SU-DHL-6 (cell line): ENCODE measurements around the gene NUDT8.

ENCODE experiments used
- H2AFZ ChIP-seq: fragments of 200-600 bp; sonication (generic); 2 replicates; pipeline ENCODE4 v1.6.1; 2014; ENCODE audit warnings: low read depth, mild to moderate bottlenecking, moderate library complexity, mixed read lengths, antibody characterized with exemption, low read length; ENCODE audit not compliant: severe bottlenecking
- H3F3A ChIP-seq: fragments of 200-600 bp; shearing (Covaris generic); 2 replicates; pipeline ENCODE4 v1.6.0; 2016; ENCODE audit warnings: antibody characterized with exemption, mild to moderate bottlenecking; ENCODE audit not compliant: insufficient read depth
- H3K27ac ChIP-seq: fragments of 200-600 bp; sonication (generic); 2 replicates; pipeline ENCODE4 v1.5.1; 2016; ENCODE audit warnings: low read depth, mild to moderate bottlenecking, low read length, moderate library complexity, mixed read lengths
- H3K27me3 ChIP-seq: fragments of 200-600 bp; sonication (generic), shearing (Covaris generic); 2 replicates; pipeline ENCODE4 v1.6.0; 2014; ENCODE audit warnings: mild to moderate bottlenecking, low read length
- H3K36me3 ChIP-seq: fragments of 200-600 bp; sonication (generic); 2 replicates; pipeline ENCODE4 v1.6.1; 2014; ENCODE audit warnings: mild to moderate bottlenecking, low read length, mixed read lengths
- H3K4me2 ChIP-seq: fragments of 300-600, 200-600 bp; shearing (Covaris generic), sonication (generic); 2 replicates; pipeline ENCODE4 v1.6.0; 2014; ENCODE audit warnings: low read length, low read depth, mild to moderate bottlenecking; ENCODE audit not compliant: poor library complexity, severe bottlenecking
- H3K4me3 ChIP-seq: fragments of 200-600 bp; sonication (generic); 2 replicates; pipeline ENCODE4 v1.5.1; 2014; ENCODE audit warnings: antibody characterized with exemption, low read length, mild to moderate bottlenecking, mixed read lengths; ENCODE audit not compliant: insufficient read depth, poor library complexity, severe bottlenecking
- H3K79me2 ChIP-seq: fragments of 200-600 bp; sonication (generic); 2 replicates; pipeline ENCODE4 v1.6.1; 2014; ENCODE audit warnings: mild to moderate bottlenecking, low read length, moderate library complexity; ENCODE audit not compliant: insufficient read depth
- H3K9ac ChIP-seq: fragments of 200-600 bp; sonication (generic); 2 replicates; pipeline ENCODE4 v1.7.0; 2014; ENCODE audit warnings: mild to moderate bottlenecking, low read length
- H3K9me2 ChIP-seq: fragments of 200-600 bp; sonication (generic); replicated peaks from 2 replicates; pipeline ENCODE4 v1.6.1; 2014; ENCODE audit warnings: low read length; ENCODE audit not compliant: insufficient read depth
- H3K9me3 ChIP-seq: fragments of 200-600 bp; sonication (generic); 2 replicates; pipeline ENCODE4 v1.6.1; 2014; ENCODE audit warnings: low read length, mixed read lengths; ENCODE audit not compliant: insufficient read depth
- H4K20me1 ChIP-seq: fragments of 200-600 bp; sonication (generic); 2 replicates; pipeline ENCODE4 v1.6.1; 2014; ENCODE audit warnings: low read depth, mild to moderate bottlenecking, antibody characterized with exemption, low read length, moderate library complexity, mixed read lengths
- EZH2phosphoT487 ChIP-seq: fragments of 200-600 bp; sonication (generic), shearing (Covaris generic); conservative IDR thresholded peaks from 2 replicates; pipeline ENCODE4 v1.6.1; 2018; ENCODE audit warnings: mild to moderate bottlenecking, antibody characterized with exemption, low read length, moderate library complexity, mixed read lengths
- TF ChIP-seq, protein P1 (sequence below): fragments of 200-600 bp; sonication (generic); IDR thresholded peaks from one replicate; pipeline ENCODE4 v1.5.1; 2017; ENCODE audit warnings: antibody characterized with exemption, mild to moderate bottlenecking, low read length, moderate library complexity; ENCODE audit not compliant: insufficient read depth, poor library complexity, severe bottlenecking

NUDT8 gene

DNA sequence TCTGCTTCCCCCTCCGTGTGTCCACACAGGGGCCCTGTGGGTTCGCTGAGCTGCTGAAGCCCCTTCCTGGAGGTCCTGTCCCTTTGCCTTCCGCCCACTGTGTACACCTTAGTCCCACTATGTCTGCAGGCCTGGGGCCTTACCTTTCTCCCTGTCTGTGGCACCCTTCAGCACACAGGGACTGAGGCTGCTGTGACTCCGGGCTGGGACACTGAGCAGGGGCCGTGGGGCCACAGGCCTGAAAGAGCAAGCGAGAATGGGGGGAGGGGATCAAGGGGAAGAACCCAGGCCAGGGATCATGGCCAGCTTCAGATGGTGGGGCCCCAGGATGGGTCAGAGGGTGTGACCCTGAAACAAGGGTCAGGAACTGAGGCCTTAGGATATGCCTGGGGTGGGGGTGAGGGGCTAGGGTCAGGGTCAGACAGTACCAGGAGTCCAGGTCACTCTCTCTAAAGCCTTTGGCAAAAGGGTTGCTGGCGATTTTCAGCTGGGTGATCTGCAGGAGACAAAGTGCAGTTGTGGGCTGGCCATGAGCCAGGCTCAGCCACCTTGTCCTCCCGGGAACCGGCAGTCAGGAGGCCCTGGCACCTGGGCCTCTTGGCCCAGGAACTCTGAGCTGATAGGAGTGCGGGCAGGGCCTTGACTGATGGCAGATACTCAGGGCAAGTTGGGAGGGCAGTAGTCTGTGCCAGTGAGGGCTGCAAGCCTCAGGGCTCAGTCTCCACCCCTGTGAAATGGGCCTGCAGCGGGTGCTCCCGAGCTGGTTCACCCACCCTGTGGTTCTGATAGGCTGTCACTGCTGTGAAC, 2.6 kb upstream of the NUDT8 start:
- TF ChIP-seq EZH2phosphoT487, result no peak
- TF ChIP-seq, protein P1, sequence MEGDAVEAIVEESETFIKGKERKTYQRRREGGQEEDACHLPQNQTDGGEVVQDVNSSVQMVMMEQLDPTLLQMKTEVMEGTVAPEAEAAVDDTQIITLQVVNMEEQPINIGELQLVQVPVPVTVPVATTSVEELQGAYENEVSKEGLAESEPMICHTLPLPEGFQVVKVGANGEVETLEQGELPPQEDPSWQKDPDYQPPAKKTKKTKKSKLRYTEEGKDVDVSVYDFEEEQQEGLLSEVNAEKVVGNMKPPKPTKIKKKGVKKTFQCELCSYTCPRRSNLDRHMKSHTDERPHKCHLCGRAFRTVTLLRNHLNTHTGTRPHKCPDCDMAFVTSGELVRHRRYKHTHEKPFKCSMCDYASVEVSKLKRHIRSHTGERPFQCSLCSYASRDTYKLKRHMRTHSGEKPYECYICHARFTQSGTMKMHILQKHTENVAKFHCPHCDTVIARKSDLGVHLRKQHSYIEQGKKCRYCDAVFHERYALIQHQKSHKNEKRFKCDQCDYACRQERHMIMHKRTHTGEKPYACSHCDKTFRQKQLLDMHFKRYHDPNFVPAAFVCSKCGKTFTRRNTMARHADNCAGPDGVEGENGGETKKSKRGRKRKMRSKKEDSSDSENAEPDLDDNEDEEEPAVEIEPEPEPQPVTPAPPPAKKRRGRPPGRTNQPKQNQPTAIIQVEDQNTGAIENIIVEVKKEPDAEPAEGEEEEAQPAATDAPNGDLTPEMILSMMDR, result no peak
- Histone ChIP-seq H3K27me3 (no peaks in the 10 kb centered on the region), H4K20me1 (no peaks in the 10 kb centered on the region), H2AFZ (no peak overlapping the region), H3K9me2 (no peaks in the 10 kb centered on the region), H3K9ac (no peak overlapping the region), H3F3A (peaks cover 7% of the 10 kb centered on the region; the same call in 1 of the 2 replicates), H3K4me2 (no peak overlapping the region), H3K79me2 (no peaks in the 10 kb centered on the region), H3K36me3 (no peaks in the 10 kb centered on the region), H3K4me3 (no peak overlapping the region), H3K9me3 (no peaks in the 10 kb centered on the region), H3K27ac (no peak overlapping the region)

GRCh38 chr11:67631853-67632174, 2.1 kb upstream of the NUDT8 start:
- peaks cover 4% of the 10 kb centered on the region; the same call in 1 of the 2 replicates for H3F3A ChIP-seq
- no peaks in the 10 kb centered on the region for H3K27me3 ChIP-seq
- H3K9ac ChIP-seq, result no peak overlapping the region
- no peaks in the 10 kb centered on the region for H4K20me1 ChIP-seq
- TF ChIP-seq EZH2phosphoT487, result no peak
- TF ChIP-seq, protein P1, result no peak
- no peak overlapping the region for H3K27ac ChIP-seq
- H3K9me2 ChIP-seq, result no peaks in the 10 kb centered on the region
- H2AFZ ChIP-seq, result no peak overlapping the region
- H3K9me3 ChIP-seq, result no peaks in the 10 kb centered on the region
- H3K79me2 ChIP-seq, result no peaks in the 10 kb centered on the region
- no peak overlapping the region for H3K4me3 ChIP-seq
- H3K4me2 ChIP-seq, result no peak overlapping the region
- H3K36me3 ChIP-seq, result no peaks in the 10 kb centered on the region

GRCh38 chr11:67631411-67631810, 1.7 kb upstream of the NUDT8 start:
- no peak overlapping the region for H3K4me2 ChIP-seq

More at GRCh38 chr11:67631411-67631810, 1.7 kb upstream of the NUDT8 start:
- H3F3A ChIP-seq, result peaks cover 4% of the 10 kb centered on the region; the same call in 1 of the 2 replicates
- H3K27ac ChIP-seq, result no peak overlapping the region
- H3K4me3 ChIP-seq, result no peak overlapping the region
- H3K79me2 ChIP-seq, result no peaks in the 10 kb centered on the region
- no peaks in the 10 kb centered on the region for H3K36me3 ChIP-seq
- no peak overlapping the region for H3K9ac ChIP-seq
- H3K9me2 ChIP-seq, result no peaks in the 10 kb centered on the region
- H2AFZ ChIP-seq, result no peak overlapping the region
- H3K27me3 ChIP-seq, result no peaks in the 10 kb centered on the region
- no peaks in the 10 kb centered on the region for H4K20me1 ChIP-seq
- TF ChIP-seq, protein P1, result no peak
- no peak for TF ChIP-seq EZH2phosphoT487
- no peaks in the 10 kb centered on the region for H3K9me3 ChIP-seq
